Muscle of leg (tissue), 11 donors: ENCODE results near the gene HSPB6. TPM values are rescaled to one million over a fixed set of nuclear protein-coding genes. Genes with fewer than 3 reads are reported as not detected.
"Not testable (repeated sequence)": the region's sequence is repeated elsewhere in the genome, so short reads cannot be mapped to it uniquely, and the experiment has no call there.

ENCODE experiments used
- DNase-seq: peaks from one replicate; pipeline ENCODE4 v3.0.0; 2013
- H3K27ac ChIP-seq: one replicate; pipeline ENCODE4 v1.5.1; 2013; ENCODE audit warnings: mild to moderate bottlenecking, low read length, control low read depth
- H3K27me3 ChIP-seq: one replicate; pipeline ENCODE4 v1.6.1; 2013; ENCODE audit warnings: low read length; ENCODE audit not compliant: control insufficient read depth, insufficient read depth
- H3K36me3 ChIP-seq: one replicate; pipeline ENCODE4 v1.6.1; 2013; ENCODE audit warnings: low read length; ENCODE audit not compliant: control insufficient read depth, insufficient read depth
- H3K4me1 ChIP-seq: one replicate; pipeline ENCODE4 v1.6.1; 2013; ENCODE audit warnings: low read length; ENCODE audit not compliant: control insufficient read depth, insufficient read depth
- H3K4me3 ChIP-seq: one replicate; pipeline ENCODE4 v1.5.1; 2013; ENCODE audit warnings: low read length, control low read depth
- H3K9me3 ChIP-seq: replicated peaks from 2 replicates; pipeline ENCODE4 v1.6.1; 2013; ENCODE audit warnings: low read depth, low read length; ENCODE audit not compliant: control insufficient read depth
- WGBS: methylation state at CpG from one replicate; pipeline ENCODE4 v1.1.5; 2013; ENCODE audit warnings: missing lambda C conversion rate; ENCODE audit not compliant: insufficient coverage; 5-methylcytosine and 5-hydroxymethylcytosine counted together
- polyA plus RNA-seq, 8 donors: library from polyadenylated mRNA; unstranded; fragments of 120-200 nt; gene quantifications; one replicate each; pipeline versions ENCODE4 v1.2.1 to v1.2.3, GENCODE V29; 2013; ENCODE audit warnings: inconsistent platforms in 1 of 8, low replicate concordance in 1 of 8; ENCODE audit not compliant: insufficient read length in 8 of 8, insufficient read depth in 1 of 8
- total RNA-seq: library from RNA; stranded (reverse); fragments of 120-200 nt; gene quantifications from one replicate; pipeline ENCODE4 v1.2.4, GENCODE V29; 2013

Gene HSPB6
- total and polyA plus RNA-seq, 9 donors, result 46.7 to 741 (median 466) TPM

DNA sequence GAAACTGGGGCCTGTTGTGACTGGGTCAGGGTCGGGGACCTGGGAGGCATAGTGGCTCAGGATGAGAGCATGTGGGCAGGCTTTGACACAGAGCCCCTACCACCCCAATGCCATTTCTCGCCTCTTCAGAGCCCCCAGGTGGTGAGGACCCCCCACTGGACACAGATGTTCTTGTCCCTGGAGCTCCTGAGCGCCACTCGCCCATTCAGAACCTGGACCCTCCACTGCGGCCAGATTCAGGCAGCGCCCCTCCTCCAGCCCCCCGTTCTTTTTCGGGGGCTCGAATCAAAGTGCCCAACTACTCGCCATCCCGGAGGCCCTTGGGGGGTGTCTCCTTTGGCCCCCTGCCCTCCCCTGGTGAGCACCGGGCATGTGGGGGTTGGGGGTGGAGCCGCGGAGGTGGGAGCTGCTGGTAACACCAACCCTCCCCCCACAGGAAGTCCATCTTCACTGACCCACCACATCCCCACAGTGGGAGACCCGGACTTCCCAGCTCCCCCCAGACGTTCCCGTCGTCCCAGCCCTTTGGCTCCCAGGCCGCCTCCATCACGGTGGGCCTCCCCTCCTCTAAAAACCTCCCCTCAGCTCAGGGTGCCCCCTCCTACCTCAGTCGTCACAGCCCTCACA lies 24.9 kb downstream of the HSPB6 start:
- Histone ChIP-seq H3K27me3 (no peaks in the 10 kb centered on the region), H3K36me3 (peaks cover 92% of the 10 kb centered on the region)
- WGBS, result 64% methylated on average over 9 of the region's 21 CpGs

DNA sequence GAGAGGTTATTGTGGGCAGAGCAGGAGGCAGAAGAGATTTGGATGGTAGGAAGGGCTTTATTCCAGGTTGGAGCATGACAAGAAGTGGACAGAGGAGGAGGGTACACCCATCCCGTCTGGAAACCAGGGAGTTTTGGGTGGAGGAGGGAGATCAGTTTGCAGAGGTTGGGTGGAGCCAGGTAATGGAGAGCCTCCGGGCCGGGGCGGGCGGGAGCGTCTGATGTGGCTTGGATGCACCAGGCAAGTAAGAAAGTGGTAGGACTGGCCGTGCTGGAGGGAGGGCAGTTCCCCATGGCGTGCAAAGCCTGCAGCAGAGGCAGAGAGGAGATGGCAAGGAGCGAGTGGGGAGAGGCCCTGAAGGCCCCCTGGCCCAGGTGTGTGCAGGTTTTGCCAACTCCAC lies 25.5 kb downstream of the HSPB6 start:
- no peak for DNase-seq
- Histone ChIP-seq H3K27me3 (no peaks in the 10 kb centered on the region), H3K9me3 (no peaks in the 10 kb centered on the region), H3K36me3 (peaks cover 89% of the 10 kb centered on the region), H3K4me3 (no peak overlapping the region), H3K27ac (no peak overlapping the region), H3K4me1 (no peaks in the 10 kb centered on the region)
- WGBS, result 68% methylated on average over 9 of the region's 9 CpGs

More for the DNA sequence above, 24.9 kb downstream of the HSPB6 start:
- Histone ChIP-seq H3K27ac (no peak overlapping the region), H3K9me3 (no peaks in the 10 kb centered on the region), H3K4me1 (no peaks in the 10 kb centered on the region), H3K4me3 (no peak overlapping the region)
- no peak for DNase-seq

DNA sequence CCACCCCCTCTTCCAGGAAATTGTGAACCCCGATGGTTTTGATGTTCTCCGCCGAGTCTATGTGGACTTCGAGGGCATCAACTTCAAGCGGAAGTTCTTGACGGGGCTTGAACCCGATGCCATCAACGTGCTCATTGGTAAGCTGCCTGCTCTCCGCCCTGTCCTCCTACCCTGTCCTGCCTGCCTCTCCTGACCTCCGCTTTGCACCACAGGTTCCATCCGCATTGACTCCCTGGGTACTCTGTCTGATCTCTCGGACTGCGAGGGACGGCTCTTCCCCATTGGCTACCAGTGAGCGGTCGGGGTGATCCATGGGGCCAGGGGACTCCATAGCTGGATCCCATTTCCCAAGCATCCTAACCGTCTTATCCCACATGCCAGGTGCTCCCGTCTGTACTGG lies 26.5 kb downstream of the HSPB6 start:
- DNase-seq, result no peak
- H3K4me1 ChIP-seq, result no peaks in the 10 kb centered on the region
- H3K9me3 ChIP-seq, result no peaks in the 10 kb centered on the region
- no peaks in the 10 kb centered on the region for H3K27me3 ChIP-seq
- no peak overlapping the region for H3K4me3 ChIP-seq
- H3K36me3 ChIP-seq, result peaks cover 93% of the 10 kb centered on the region
- WGBS, result 93% methylated on average over 18 of the region's 18 CpGs
- H3K27ac ChIP-seq, result no peak overlapping the region

DNA sequence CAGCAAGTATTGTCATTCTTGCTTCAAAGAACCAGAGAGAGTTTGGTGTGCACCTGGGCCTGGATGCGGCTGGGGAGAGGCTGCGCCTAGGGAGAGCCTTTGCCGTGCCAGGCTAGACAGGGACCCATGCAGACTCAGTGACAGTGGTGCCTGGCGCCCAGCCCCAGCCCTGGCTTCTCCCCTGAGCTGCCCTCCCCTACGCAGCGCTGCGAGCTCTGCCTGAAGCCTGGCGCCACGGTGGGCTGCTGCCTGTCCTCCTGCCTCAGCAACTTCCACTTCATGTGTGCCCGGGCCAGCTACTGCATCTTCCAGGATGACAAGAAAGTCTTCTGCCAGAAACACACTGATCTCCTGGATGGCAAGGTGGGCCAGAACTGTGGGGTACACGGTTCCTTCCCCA lies 27.1 kb downstream of the HSPB6 start:
- peaks cover 94% of the 10 kb centered on the region for H3K36me3 ChIP-seq
- 87% methylated on average over 11 of the region's 11 CpGs for WGBS
- no peak overlapping the region for H3K27ac ChIP-seq
- no peaks in the 10 kb centered on the region for H3K4me1 ChIP-seq
- no peaks in the 10 kb centered on the region for H3K9me3 ChIP-seq
- H3K4me3 ChIP-seq, result no peak overlapping the region
- no peaks in the 10 kb centered on the region for H3K27me3 ChIP-seq
- no peak for DNase-seq

DNA sequence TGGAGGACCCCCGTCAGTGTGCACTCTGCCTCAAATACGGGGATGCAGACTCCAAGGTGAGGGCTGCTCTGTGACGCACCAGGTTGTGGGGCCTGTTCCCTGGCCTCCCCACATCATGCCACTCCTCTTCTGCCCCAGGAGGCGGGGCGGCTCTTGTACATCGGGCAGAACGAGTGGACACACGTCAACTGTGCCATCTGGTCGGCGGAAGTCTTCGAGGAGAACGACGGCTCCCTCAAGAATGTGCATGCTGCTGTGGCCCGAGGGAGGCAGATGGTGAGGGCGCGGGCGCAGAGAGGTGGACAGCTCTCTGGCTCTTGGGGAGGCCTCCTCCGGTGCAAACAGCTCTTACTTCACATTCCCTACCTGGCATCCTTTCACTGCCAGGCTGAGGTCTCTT lies 27.8 kb downstream of the HSPB6 start:
- no peak overlapping the region for H3K27ac ChIP-seq
- no peak for DNase-seq
- H3K36me3 ChIP-seq, result peaks cover 94% of the 10 kb centered on the region
- no peaks in the 10 kb centered on the region for H3K4me1 ChIP-seq
- no peak overlapping the region for H3K4me3 ChIP-seq
- H3K9me3 ChIP-seq, result no peaks in the 10 kb centered on the region
- no peaks in the 10 kb centered on the region for H3K27me3 ChIP-seq
- 93% methylated on average over 18 of the region's 18 CpGs for WGBS

DNA sequence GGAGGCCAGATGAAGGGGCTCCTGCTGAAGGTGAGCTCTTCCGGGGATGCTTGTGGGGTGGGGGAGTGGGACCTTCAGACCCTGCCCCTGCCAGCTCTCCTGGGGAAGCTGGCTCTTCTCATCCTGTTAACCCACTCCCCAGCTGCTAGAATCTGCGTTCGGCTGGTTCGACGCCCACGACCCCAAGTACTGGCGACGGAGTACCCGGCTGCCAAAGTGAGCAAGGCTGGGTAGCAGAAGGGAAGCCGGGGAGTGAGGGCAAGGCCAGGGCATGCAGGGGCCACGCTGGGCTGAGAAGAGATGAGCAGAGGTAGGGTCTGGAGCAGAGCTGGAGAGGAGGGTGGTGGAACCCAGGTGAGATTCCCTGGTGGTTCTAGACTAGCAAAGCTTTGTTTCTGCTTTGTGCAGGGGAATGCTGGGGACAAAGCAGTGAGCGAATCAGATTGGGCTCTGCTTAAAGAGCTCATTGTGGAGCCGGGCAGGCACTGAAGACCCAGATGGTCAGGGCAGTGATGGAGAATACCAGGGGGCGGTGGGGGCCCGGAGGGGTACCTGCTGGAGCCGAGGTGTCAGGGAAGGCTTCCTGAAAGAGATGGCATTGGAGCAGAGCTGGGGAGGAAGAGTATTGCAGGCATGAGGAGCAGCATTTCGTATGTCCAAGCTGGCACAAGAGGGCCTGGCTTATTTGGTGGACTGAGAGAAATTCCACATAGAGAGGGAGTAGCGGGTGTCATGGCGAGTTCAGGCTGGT lies 28.7 kb downstream of the HSPB6 start:
- Histone ChIP-seq H3K27me3 (no peaks in the 10 kb centered on the region), H3K36me3 (peaks cover 95% of the 10 kb centered on the region), H3K4me3 (no peak overlapping the region), H3K27ac (no peak overlapping the region), H3K9me3 (no peaks in the 10 kb centered on the region), H3K4me1 (no peaks in the 10 kb centered on the region)
- no peak for DNase-seq
- 92% methylated on average over 16 of the region's 19 CpGs for WGBS

DNA sequence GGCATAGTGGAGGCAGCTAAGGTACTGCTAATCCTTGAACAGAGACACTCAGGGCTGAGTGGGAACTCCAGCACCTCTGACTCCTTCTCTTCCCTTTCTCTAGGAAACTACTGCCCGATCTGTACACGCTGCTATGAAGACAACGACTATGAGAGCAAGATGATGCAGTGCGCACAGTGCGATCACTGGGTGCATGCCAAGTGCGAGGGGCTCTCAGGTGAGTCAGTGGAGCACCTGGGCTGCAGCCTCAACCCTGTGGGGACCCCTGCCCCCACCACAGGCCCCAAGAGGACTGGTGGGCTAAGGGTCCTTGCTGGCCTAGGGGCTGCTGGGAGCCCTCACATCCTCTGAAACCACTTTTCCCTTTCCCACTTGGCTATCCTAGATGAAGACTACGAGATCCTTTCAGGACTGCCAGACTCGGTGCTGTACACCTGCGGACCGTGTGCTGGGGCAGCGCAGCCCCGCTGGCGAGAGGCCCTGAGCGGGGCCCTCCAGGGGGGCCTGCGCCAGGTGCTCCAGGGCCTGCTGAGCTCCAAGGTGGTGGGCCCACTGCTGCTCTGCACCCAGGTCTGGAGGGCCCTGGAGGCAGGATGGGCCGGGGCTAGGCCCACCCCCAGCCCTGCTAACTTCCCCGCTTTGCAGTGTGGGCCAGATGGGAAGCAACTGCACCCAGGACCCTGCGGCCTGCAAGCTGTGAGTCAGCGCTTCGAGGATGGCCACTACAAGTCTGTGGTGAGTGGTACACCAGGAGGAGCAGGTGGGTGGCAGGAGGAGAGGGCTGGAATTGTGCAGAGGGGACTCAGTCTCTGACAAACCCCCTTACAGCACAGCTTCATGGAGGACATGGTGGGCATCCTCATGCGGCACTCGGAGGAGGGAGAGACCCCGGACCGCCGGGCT lies 29.5 kb downstream of the HSPB6 start:
- no peak overlapping the region for H3K4me3 ChIP-seq
- DNase-seq, result no peak
- 93% methylated on average over 17 of the region's 25 CpGs for WGBS
- no peaks in the 10 kb centered on the region for H3K27me3 ChIP-seq
- no peaks in the 10 kb centered on the region for H3K9me3 ChIP-seq
- H3K36me3 ChIP-seq, result peaks cover 98% of the 10 kb centered on the region
- H3K4me1 ChIP-seq, result no peaks in the 10 kb centered on the region
- no peak overlapping the region for H3K27ac ChIP-seq

DNA sequence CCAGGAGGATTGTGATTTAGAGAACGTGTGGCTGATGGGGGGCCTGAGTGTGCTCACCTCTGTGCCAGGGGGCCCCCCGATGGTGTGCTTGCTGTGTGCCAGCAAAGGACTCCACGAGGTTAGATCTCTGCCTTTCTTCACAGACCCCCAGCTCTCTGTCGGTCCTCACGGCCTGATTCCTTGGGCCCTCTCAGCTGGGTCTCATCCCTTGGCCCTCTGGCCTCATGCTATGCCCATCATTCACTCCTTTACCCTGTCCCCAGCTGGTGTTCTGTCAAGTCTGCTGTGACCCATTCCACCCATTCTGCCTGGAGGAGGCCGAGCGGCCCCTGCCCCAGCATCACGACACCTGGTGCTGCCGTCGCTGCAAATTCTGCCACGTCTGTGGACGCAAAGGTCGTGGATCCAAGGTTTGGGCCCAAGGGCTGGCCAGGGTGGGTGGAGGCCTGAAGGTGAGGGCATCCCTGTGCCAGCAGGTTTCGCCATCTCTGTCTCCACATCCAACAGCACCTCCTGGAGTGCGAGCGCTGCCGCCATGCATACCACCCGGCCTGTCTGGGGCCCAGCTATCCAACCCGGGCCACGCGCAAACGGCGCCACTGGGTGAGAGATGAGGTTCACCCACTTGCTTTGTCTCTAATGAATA lies 31.5 kb downstream of the HSPB6 start:
- H3K27me3 ChIP-seq, result no peaks in the 10 kb centered on the region
- 87% methylated on average over 6 of the region's 23 CpGs for WGBS
- DNase-seq, result no peak

DNA sequence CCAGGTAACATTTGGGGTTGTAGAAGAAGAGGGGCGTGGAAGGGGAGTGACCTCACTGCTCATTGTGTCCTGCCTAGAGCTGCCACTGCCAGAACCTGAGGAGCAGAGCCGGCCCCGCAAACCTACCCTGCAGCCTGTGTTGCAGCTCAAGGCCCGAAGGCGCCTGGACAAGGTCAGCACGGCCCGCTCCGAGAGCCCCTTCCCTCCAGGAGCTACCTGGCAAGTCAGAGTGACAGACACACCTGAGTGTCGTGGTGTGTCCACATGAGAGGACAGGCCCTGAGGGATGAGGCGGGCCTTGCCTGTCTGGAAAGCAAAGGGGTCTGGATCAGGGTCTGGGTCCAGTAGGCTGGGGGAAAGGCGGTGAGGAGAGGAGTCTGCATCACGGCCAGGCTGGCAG lies 32.3 kb downstream of the HSPB6 start:
- no peaks in the 10 kb centered on the region for H3K9me3 ChIP-seq
- 94% methylated on average over 11 of the region's 12 CpGs for WGBS
- no peak overlapping the region for H3K4me3 ChIP-seq
- H3K36me3 ChIP-seq, result peaks cover 94% of the 10 kb centered on the region
- no peaks in the 10 kb centered on the region for H3K27me3 ChIP-seq
- no peak for DNase-seq
- H3K4me1 ChIP-seq, result peaks cover 2% of the 10 kb centered on the region
- H3K27ac ChIP-seq, result no peak overlapping the region

More for the DNA sequence above, 31.5 kb downstream of the HSPB6 start:
- Histone ChIP-seq H3K36me3 (peaks cover 95% of the 10 kb centered on the region), H3K9me3 (no peaks in the 10 kb centered on the region), H3K4me1 (no peaks in the 10 kb centered on the region), H3K4me3 (no peak overlapping the region), H3K27ac (no peak overlapping the region)

DNA sequence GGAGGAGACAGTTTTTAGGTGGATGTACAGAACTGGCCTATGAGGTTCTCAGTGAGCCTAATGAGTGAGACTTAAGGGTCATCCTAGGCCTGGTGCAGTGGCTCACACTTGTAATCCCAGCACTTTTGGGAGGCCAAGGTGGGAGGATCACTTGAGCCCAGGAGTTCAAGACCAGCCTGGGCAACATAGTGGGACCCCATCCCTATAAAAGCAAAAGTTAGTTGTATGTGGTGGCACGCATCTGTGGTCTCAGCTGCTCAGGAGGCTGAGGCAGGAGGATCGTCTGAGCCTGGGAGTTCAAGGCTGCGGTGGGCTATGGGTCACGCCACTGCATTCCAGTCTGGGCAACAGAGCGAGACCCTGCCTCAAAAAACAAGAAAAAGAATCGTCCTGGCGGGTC lies 32.7 kb downstream of the HSPB6 start:
- not testable (repeated sequence) for H3K4me1 ChIP-seq, DNase-seq, H3K9me3 ChIP-seq, H3K4me3 ChIP-seq, H3K27me3 ChIP-seq, H3K27ac ChIP-seq
- peaks cover 92% of the 10 kb centered on the region for H3K36me3 ChIP-seq
- WGBS, result 100% methylated on average over 6 of the region's 7 CpGs
